HPDE6-E6E7 (cell line): ENCODE measurements around the gene SIPA1L3.
"Not testable (repeated sequence)": the region's sequence is repeated elsewhere in the genome, so short reads cannot be mapped to it uniquely, and the experiment has no call there.

Source experiments
- DNase-seq: peaks from one replicate; pipeline ENCODE4 v3.0.0; 2011; ENCODE audit warnings: missing footprints; ENCODE audit errors: extremely low spot score

SIPA1L3 gene

GRCh38 chr19:38044267-38045111 lies 137.5 kb downstream of the SIPA1L3 start:
- no peak for DNase-seq

DNA sequence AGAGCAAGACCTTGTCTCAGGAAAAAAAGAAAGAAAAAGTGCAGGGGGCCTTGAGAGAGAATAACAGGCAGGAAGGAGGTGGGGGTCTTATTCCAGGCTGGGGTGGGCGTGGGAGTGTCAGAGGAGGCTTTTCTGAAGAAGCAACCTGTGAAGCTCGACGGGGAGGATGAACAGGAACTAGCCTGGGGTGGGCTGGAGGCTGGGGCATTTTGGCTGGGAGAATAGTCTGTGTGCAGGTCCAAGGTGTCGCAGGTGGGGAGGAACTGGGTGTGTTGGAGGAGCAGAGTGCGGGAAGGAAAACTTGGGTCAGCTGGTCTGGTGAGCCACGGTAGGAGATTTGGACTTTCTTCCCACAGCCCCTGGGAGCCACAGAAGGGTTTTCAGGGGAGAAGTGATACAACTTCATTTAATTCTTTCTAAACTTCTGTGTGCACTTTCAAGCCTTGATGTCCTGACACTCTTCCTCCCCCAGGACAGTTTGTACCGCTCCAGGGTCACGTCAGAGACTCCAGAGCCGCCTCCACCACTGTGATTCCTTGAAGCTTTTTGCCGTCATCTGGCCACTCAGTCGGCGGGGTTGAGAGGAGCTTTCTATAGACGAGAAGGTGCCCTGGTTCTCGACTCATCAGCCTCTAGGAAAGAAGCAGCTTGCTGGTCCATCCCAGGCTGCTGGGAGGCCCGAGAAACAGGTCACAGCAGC lies 138.7 kb downstream of the SIPA1L3 start:
- no peak for DNase-seq

- no peak for DNase-seq
These were observed 139.4 kb downstream of the SIPA1L3 start for GRCh38 chr19:38046254-38047048.

DNA sequence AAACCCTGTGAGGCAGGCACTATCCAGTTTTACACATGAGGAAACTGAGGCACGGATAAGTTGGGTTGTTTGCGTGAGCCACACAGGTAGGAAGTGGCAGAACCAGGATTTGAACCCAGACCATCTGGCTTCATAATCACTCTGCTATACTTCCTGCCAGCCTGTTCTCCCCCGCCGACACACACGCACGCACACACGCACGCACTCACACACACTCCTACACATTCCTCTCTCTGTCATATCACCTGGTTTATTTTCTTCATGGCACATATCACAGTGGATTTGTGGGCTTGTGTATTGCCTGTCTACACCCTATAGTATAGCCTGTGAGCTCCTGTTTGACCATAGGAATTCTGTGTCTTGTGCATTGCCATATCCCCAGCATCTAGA lies 140.0 kb downstream of the SIPA1L3 start:
- DNase-seq = no peak

GRCh38 chr19:38047641-38048040 lies 140.6 kb downstream of the SIPA1L3 start:
- DNase-seq = no peak

DNA sequence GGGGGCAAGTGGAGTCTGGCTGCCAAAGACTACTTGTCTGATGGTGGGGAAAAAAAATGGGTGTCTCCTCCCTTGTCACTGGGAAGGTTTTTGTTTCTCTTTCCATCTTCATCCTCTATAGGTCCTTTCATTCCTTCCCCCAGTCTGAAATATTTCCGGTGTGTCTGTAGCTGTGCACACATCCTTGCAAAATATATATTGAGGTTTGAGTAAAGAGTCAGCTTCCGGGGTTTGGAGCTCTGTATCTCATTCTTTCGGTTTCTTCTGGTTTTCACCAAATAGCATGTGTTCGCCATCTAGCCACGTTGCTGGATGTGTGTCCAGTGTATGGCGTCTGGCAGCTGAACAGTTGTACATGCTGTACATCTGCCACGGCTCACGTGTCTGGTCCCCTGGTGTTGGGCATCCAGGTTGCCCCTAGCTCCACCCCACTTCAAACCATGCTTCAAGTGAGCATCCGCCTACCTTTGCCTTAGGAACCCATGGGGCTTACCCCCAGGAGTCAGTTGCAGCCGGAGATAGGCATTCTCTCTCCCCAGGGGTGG lies 142.2 kb downstream of the SIPA1L3 start:
- DNase-seq = no peak

GRCh38 chr19:38055010-38055409 lies 148.0 kb downstream of the SIPA1L3 start:
- DNase-seq = no peak

GRCh38 chr19:38055655-38056521 lies 148.9 kb downstream of the SIPA1L3 start:
- no peak for DNase-seq

- DNase-seq = no peak
These were observed 149.6 kb downstream of the SIPA1L3 start for GRCh38 chr19:38056646-38057045.

- no peak for DNase-seq
These were observed 151.1 kb downstream of the SIPA1L3 start for GRCh38 chr19:38057959-38058690.

DNA sequence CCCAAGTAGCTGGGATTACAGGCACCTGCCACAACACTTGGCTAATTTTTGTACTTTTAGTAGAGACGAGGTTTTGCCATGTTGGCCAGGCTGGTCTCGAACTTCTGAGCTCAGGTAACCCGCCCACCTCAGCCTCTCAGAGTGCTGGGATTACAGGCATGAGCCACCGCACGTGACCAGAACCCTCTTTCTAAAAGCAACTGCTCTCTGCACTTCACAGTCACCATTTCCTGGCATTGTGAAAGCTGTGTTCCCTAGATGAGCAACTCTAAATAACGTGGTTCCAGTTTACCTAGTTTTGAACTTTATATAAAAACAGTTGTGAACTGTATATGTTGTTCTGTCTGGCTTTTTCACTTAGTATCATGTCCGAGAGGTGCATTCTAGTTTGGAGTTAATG lies 152.9 kb downstream of the SIPA1L3 start:
- DNase-seq = no peak

GRCh38 chr19:38060331-38060730 lies 153.3 kb downstream of the SIPA1L3 start:
- no peak for DNase-seq

- DNase-seq = no peak
These were observed 154.3 kb downstream of the SIPA1L3 start for GRCh38 chr19:38061294-38061693.

GRCh38 chr19:38062959-38063761 lies 156.2 kb downstream of the SIPA1L3 start:
- no peak for DNase-seq

DNA sequence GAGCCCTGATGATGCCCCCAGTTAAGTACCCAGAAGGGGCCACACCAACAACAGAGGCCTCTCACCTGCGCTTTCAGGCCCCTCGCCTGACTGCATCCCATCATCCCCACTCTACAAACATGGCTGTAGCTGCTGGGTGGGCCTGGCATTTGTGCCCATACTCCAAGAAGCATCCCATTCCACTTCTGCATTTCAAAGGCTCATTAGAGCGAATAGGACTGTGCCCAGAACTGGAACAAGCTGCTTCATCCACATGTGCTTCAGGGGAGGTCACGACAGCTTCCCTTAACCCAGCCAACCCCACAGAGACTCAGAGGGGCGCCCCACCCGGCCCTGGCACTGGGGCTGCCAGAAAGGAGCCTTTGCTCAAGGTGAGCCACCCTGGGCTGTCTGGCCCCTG lies 156.9 kb downstream of the SIPA1L3 start:
- DNase-seq = no peak

DNA sequence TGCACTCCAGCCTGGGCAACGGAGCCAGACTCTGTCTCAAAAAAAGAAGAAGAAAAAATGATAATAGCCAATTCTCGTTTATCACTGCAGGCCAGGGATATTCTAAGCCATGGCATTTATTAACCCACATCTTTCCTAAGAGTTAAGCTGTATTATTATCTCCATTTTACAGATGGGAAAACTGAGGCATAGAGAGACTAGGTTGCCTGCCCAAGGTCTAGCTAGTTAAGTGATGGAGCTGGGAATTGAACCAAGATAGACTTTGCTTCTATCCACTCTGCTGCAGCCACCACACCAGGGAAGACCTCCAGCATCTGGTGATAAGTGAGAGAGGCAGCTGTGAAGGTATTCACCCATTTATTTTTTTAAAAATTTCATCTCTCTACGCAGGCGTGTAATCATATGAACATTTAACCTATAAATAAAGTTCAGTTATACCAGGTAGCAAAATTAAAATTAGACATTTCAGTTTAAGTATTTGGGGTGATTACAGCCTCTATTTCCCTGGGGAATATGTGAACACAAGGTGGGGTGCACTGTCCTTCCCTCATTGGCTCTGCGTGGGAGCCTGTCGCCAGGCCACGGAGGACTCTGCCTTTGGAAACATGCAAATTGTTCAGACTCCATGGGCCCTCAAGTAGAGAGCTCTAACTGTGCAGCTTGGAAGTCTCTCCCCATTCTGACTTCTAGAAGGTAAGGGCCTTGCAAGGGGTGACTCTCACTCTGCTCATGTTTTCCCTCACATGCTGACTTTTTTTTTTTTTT lies 157.8 kb downstream of the SIPA1L3 start:
- DNase-seq = no peak

GRCh38 chr19:38065775-38066174 lies 158.8 kb downstream of the SIPA1L3 start:
- not testable (repeated sequence) for DNase-seq

DNA sequence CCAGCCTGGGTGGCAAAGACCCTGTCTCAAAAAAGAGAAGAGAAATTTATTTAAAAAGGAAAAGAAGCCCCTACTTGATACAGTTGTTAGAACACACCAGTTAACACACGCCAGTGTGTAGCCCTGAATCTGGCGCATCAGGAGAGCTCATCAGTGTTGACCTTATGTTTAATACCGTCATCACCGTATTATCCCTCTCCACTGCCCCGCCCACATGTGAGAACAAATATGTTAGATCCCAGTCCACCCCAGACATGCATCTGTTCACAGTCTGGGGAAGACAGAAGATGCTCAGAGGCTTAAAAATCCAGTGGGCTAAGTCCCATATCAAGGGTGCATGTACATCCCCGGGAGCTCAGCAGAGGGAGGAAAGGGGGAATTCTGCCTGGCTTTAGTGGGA lies 161.8 kb downstream of the SIPA1L3 start:
- DNase-seq = no peak

GRCh38 chr19:38070573-38070972 lies 163.6 kb downstream of the SIPA1L3 start:
- peak; percentile 32 for DNase-seq
